Right kidney (tissue), 1 donor: ENCODE measurements around the gene CDC5L.
"Not testable (repeated sequence)": the region's sequence is repeated elsewhere in the genome, so short reads cannot be mapped to it uniquely, and the experiment has no call there.

Experiments
- DNase-seq: peaks from one replicate; pipeline ENCODE4 v3.0.0-alpha.2; 2016

Gene CDC5L

DNA sequence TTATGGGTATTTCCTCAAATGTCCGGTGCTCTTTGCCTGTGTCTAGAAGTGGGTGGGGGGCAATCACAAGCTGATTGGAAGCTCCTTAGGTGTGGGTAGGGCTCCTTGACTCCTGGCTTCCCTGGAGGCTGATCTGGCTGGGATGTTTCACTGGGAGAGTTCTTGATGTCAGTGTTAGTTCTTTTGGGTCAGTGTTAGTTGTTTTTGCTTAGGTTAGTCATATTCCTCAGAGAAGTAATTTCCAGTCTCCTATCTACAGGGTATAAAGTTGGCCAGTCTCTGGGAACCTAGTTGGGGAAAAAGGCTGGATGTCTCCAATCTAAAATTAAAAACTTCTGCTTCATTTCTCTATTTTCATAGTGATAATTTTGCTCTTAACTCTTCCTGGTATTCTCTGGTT lies 23.6 kb downstream of the CDC5L start:
- DNase-seq, result no peak

DNA sequence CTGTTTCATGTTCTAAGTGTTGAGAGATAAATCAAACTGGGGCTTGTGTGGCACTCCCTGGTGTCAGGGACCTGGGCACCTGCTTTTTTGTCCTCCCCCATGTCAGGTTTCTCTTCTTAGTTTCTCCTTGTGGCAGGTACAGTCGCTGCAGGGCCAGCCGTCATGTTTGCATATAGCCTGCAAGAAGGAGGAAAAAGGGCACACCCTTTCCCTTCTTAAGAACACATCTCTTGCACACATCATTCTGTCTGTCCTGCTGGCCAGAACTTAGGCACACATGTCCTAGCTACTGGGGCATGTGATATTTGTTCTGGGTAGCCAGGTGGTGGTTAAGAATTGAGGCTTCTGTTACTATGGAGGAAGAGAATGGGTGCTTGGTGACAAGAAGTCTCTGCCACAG lies 27.9 kb downstream of the CDC5L start:
- DNase-seq, result no peak

DNA sequence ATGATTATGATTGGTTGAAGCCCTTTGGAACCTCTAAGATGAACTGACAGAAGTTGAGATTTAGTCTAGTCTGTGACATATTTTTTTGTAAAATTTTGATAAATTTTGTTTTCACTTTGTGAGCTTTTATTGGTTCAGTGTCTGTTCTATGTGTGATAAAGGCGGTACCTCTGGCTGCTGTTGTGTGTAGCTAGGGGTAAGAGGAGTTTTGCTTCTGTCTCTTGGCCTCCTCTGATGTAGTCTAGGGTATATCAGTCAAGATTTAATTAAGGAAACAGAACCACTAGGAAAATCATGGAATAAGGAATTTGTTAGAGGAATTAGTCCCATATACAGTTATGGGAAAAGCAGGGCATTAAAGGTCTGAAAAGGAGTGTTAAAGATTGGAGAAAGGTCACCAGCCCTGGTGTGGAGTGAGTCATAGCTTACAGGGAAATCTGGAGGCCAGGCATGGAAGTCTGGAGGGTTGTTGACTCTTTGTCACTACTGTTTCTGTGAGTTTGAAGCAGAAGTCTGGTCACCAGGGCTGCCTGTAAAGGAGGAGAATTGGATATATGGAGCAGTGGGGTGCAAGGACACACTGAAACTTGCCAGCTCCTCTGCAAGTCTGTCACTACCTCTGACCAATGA lies 28.5 kb downstream of the CDC5L start:
- DNase-seq, result no peak

DNA sequence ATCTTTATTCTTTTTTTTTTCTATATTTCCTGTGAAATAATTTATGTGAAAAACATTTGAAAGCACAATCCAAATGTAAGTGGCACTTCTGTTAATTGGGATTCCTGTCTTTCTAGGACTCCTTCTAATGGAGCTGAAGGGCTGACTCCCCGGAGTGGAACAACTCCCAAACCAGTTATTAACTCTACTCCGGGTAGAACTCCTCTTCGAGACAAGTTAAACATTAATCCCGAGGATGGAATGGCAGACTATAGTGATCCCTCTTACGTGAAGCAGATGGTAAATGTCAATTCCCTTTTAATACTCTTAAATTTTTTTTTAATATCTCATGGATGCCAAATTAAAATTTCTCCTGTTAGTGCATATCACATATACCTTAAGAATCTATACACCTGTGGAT lies 35.0 kb downstream of the CDC5L start:
- no peak for DNase-seq

DNA sequence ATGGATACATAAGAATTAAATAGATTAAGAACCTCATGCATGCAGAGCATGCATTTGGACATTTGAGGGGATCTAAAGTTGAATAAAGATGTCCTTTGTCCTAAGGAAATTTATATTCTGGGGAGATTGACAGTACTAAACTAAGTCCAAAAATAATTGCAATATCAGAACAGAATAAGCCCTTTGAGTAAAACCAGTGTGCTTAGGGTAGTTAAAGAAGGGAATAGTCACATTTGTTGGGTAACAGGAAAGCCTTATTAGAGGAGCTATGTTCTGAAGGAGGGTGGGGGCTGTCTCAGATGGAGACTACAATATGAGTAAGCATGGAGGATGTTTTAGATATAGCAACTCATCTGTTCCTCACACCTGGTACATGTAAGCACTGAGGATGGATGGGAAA lies 35.8 kb downstream of the CDC5L start:
- no peak for DNase-seq

DNA sequence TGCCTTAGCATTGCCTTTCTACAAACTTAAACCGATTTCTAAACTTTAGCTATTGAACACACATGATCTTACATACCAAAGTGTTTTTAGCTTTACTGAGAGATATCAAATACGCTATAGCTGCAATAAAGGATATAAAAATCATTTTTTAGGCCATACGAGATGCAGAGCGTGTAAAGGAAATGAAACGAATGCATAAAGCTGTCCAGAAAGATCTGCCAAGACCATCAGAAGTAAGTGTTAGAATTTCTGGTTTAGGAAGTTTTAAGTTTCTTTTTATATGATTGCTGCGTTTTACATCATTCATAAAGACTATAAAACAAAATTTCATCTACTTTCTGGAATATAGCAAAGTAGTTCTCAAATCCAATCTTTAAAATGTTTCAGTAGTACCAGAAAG lies 38.4 kb downstream of the CDC5L start:
- DNase-seq, result no peak

DNA sequence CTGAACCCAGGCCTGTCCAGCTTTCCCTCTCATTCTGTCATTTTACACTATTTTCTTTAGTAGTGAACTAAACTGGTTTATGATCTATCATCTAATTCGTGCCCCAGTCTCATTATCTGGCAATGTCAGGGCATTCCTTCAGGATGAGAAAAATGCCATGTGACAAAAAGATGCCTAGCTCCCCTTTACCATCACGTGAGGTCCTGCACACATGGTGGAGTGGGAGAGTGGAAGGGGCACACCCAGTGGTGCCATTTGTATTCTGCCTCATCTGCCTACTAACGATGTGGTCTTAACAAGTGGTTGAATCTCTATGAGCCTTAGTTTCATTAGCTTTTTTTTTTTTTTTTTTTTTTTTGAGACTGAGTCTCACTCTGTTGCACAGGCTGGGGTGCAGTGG lies 41.2 kb downstream of the CDC5L start:
- DNase-seq, result no peak

DNA sequence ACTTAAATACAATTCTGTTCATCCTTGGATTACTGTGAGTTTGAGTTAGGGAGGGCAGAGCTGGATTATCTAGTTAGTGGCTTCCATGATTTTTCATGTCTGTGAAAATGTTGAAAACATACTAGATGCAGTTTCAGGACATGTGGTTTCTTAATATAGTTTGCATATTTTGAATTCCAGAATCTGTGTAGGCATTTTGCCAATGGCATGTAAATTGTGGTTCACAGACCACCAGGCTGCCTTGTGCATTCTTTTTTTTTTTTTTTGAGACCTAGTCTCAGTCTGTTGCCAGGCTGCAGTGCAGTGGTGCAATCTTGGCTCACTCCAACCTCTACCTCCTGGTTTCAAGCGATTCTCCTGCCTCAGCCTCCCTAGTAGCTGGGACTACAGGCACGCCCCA lies 42.8 kb downstream of the CDC5L start:
- DNase-seq, result no peak

DNA sequence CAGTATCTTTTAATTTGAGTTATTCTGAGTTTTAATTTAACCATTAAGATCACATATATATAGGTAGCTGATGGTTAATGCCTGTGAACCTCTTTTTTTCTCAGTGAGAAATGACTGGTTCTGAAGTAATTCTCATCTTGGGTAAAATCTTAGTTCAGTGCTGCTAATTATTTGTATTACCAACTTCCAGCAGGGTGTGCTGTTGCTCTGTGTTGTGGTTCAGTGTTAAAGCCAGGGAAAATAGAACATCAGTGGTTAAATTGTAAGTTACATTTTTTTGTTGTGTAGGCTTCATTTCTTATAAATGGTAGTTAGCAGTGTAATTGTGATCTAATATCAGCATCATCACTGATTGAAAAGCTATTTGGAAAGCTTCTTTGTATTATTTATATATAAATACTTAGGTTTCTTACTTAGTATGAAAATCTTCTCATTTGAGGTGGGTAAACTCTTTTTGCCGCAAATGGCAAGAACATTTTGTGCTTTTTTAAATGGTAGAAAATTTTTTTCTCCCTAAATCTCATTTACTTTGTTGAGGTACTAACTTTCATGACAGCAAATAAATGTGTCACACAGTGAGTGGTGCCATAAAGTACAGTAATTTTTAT lies 43.7 kb downstream of the CDC5L start:
- DNase-seq, result no peak

DNA sequence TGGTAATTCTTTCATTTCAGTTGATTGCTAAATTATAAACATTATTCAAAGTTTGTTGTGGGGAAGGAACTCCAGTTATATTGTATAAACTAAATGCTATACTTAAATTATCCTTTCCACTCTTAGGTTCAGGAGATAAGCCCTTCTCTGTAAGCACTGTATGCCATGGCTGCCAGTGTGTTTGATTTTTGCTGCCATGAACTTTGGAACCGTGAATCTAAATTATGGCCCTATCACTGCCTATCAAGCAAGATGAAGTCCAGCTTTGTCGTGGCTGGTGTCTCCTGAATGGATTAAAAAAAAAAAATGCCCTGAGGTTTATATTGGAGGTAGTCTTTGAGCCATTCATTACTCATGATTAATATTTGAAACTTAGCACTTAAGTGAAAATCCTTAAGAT lies 44.7 kb downstream of the CDC5L start:
- DNase-seq, result no peak

DNA sequence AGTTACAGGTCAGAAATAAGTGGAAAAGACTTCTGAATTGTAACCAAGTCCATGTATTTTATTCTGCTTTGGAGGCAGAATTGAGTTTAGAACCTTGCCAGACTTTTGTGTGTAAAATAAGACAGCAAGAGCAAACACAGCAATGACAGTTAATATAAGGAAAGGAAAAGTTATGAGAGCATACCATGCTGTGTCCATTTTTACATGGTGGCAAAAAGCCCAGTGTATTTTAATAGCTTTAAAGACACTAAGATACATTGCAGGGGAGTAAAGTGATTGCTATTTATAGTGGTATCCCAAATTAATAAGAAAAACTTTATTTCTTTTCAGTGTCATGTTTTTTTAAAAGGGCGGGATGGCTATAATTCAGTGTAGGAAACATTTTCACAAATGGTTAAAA lies 45.2 kb downstream of the CDC5L start:
- DNase-seq, result no peak

DNA sequence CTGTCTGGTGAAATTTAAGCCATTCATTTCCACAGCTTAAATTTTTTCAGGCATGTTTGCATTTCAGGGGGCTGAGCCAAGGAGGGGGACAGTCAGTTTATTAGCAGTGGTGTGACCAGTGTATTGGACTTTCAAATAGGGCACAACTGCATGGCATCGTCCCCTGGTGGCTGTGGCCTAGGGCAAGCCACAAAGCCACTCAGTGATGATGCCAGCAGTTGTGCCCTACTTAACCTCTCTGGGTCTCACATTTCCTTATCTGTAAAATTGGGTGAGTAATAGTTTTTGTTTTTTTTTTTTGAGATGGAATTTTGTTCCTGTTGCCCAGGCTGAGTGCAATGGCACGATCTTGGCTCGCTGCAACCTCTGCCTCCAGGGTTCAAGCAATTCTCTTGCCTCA lies 48.0 kb downstream of the CDC5L start:
- no peak for DNase-seq

DNA sequence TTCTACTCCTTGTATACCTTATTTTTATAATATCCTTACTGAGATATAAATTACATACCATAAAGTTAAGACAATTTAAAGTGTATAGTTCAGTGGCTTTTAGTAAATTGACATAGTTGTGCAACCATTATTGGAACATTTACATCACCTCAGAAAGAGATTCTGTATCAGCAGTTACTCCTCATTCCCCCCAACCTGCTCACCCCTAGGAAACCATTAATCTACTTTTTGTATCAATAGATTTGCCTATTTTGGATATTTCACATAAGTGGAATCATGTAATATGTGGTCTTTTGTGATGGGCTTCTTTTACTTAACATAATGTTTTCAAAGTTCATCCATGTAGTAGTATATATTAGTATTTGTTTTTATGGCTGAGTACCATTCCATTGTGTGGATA lies 51.3 kb downstream of the CDC5L start:
- no peak for DNase-seq

DNA sequence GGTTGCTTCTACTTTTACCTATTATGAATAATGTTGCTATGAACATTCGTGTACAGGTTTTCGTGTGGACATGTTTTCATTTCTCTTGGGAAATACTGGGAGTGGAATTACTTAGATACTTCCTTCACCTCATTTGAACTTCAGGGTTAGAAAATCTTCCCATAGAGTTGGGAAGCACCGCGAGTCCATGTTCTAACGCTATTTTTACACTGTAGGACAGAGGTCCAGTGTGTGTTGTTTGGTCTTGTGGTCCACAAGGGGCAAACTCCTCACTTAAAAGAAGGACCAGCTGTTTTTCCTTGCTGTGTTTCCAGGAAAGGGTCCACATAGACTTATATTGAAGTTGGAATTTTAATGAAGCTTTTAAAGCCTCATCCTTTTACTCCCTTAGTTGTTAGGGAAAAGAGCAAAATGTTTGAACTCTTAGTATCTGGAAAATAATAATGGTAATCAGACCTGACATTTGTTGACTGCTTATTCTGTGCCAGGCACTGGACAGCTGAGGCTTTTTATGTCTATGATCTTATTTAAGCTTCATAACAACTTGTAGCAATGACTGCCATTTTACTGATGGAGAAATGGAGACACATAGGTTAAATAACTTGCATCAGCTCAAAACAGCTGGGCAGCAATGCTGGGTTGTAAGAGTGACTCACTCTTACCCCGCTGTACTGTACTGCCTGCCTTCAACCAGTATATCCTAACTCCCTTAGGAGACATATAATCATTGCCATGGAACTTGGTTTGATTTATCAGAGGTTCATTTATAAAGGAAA lies 52.0 kb downstream of the CDC5L start:
- no peak for DNase-seq

DNA sequence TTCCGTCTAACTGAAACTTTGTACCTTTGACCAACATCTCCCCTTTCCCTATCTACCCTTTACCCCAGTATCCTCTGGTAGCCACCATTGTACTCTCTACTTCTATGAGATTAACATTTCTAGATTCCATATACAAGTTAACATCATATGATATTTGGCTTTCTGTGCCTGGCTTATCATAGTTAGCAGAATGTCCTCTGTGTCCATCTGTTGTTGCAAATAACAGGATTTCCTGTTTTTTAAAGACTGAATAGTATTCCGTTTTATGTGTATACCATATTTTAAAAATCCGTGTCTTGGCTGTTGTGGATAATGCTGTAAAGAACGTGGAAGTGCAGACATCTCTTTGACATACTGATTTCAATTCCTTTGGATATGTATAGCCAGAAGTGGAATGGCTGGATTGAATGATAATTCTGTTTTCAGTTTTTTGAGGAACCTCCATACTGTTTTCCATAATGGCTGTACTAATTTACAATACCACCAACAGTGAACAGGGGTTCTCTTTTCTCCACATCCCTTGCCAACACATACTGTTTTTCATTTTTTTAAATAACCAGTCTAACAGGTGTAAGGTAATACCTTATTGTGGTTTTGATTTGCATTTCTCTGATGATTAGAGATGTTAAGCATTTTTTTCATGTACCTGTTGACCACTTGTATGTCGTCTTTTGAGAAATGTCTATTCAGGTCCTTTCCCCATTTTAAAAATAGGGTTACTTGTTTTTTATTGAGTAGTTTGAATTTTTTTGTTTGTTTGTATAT lies 53.8 kb downstream of the CDC5L start:
- DNase-seq, result no peak

DNA sequence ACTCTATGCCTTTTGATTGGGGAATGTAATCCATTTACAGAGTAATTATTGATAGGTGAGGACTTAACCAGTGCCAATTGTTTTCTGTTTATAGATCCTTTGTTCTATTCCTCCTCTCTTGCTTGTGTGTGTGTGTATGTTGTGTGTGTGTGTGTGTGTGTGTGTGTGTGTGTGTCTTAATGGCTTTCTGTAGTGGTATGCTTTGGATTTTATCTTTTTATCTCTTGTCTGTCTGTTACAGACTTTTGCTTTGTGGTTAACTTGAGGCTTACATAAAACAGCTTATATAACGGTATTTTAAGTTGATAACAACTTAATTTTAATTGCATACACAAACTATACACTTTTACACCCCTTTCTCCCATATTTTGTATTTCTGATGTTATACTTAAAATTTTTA lies 54.7 kb downstream of the CDC5L start:
- DNase-seq, result no peak

DNA sequence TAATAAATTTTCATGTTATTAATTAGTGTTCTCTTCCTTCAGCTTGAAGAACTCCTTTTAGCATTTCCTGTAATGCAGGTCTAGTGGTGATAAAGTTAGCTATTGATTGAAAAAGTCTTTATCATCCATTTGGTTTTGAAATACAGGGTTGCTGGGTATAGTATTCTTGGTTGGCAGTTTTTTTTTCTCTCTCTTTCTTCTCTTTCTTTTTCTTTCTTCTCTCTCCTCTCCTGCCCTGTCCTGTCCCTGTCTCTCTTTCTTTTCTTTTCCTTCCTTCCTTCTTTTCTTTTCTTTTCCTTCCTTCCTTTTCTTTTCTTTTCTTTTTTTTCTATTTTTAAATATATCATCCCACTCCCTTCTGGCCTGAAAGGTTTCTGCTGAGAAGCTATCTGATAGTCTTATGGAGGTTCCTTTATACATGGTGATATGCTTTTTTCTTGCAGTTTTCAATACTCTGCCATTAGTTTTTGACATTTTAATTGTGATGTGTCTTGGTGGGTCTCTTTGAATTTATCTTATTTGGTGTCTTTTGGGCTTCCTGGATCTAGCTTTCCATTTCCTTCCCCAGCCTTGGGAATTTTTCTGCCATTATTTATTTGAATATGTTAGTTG lies 55.4 kb downstream of the CDC5L start:
- no peak for DNase-seq

DNA sequence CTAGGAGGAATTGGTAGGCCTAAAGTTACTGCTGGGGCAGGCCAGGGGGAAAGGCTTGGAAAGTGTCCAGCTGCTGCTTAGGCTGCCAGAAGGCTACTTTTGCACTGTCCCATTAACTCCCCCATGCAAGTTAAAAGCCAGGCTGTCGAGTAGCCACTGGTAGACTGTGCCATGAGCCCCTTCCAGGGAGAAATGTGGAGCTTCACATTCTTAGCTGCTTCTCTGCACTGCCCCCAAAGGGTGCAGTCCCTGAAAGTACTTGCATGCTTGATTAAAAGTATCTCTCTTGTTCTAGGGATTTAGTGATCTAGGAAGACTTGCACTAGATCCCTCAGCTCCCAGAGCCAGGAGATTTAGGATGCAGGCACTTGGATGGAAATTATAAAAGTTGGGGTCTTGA lies 57.3 kb downstream of the CDC5L start:
- no peak for DNase-seq

DNA sequence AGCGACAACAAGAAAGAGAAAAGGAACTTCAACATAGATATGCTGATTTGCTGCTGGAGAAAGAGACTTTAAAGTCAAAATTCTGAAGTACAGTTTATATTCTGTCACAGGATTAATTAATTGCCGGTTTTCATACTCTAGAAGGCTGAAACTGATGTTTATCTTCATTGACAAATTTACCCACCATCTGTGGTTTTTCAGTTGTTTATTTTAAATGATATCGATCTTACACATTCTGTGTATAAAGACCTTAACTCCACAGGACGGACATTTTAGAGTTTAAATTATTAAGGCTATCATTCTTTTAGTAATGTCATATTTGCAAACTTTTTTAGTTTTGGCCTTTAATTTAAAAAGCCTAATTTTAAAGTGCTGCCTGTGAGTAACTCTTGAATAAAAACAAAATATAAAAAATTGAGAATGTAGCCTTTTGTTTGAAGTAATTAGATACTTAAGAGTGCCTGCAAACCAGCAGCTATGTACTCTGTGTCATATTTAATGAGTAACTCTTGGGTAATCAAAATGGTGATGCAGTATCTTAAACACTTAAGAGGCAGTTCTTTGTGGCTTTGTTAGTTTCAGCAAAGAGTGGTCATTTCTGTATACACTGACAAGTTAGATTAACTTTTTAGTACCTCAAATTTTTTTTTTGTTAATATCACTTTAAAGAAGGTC lies 59.3 kb downstream of the CDC5L start:
- DNase-seq, result no peak

DNA sequence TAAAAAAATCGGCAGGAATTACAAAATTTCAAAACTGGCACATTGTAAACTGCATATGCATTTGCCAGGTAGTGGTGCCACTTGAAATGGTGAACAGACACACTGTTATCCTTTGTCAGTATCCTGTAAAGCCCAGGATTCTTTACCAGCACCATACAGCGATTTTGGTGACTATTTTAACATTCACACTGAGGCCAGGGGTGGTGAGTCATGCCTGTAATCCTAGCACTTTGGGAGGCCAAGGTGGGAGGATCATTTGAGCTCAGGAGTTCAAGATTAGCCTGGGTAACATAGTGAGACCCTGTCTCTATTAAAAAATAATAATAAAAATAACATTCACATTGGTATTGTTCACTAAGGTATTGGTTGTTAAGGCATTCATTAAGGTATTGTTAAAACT lies 61.7 kb downstream of the CDC5L start:
- DNase-seq, result not testable (repeated sequence)

DNA sequence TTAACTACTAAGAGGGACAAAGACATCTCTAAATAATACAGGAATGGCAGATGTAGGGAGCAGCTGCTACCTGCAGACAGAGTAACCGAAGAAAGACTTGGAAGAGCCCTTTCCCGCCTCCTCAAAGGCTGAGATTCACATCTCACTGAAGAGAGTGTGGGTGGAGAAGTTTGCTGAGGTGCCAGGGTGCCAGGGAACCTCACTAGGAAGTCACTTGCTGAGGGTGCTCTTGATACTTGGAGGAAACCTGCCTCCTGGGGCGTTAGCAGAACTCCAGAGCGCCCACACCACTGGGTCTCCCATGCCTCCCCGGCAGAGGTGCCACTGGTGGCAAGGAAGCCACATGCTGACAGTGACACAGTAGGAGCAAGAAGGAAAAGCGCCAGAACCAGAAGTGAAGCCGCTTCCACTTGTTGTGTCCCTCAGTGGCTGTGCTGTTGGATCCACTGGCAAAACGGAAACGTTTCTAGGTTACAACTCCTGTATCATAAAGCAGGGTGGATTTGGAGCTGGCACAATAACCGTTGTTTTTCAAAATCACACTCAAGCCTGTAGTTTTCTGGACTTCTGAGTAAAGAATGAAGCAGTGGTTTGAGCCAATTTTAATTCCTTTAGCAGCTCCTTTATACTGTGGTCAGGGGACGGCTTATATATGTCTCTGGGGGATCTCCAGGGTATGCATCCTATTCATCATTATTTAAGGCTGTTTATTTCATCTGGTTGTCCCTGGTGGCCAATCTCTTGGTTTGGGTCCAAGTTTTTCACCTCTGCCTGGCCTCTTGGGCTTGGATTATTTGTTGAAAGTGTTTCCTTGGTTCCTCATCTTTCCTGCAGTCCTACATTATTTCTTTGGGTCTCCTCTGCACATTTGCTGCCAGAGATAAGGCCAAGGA lies 64.5 kb downstream of the CDC5L start:
- DNase-seq, result no peak
